IMR-90 (cell line): ENCODE data around the gene C14orf119. TPM values are rescaled to one million over a fixed set of nuclear protein-coding genes. Genes with fewer than 3 reads are reported as not detected.

ENCODE experiments used
- ATAC-seq: fragments of 200-7000 bp; cut with Tn5 transposase; 2 replicates; pipeline ENCODE4 v1.9.1; 2020; ENCODE audit warnings: low read depth, mild to moderate bottlenecking, moderate library complexity
- BruUV-seq: library from RNA; stranded (reverse); fragments of 400-500 nt; replicated peaks from 2 replicates; lab custom pipeline; 2021; lab: Mats Ljungman, UMichigan
- CTCF ChIA-PET: fragments of 300-600 bp; formaldehyde crosslinking; extraction: SDS; loops from one replicate; lab custom pipeline; 2021; ENCODE audit warnings: antibody characterized with exemption; lab: Yijun Ruan, JAX
- POLR2A ChIA-PET: fragments of 300-600 bp; sonication (Branson Sonifier 250); formaldehyde crosslinking; loops from one replicate; lab custom pipeline; 2022; ENCODE audit warnings: antibody characterized with exemption; ENCODE audit not compliant: unreplicated experiment; lab: Charles Lee
- DNase-seq: peaks from one replicate; pipeline ENCODE4 v3.0.0; 2013
- H2AFZ ChIP-seq: replicated peaks from 2 replicates; pipeline ENCODE3; 2013; ENCODE audit warnings: low read length, mild to moderate bottlenecking; ENCODE audit not compliant: poor library complexity
- H2AK5ac ChIP-seq: 2 replicates; pipeline ENCODE4 v1.6.1; 2013; ENCODE audit warnings: low read depth, low read length, inconsistent platforms
- H2AK9ac ChIP-seq: replicated peaks from 2 replicates; pipeline ENCODE3; 2013; ENCODE audit warnings: mild to moderate bottlenecking, low read depth, low read length, moderate library complexity; ENCODE audit not compliant: poor library complexity
- H2BK120ac ChIP-seq: 2 replicates; pipeline ENCODE4 v1.6.1; 2013; ENCODE audit warnings: low read depth, low read length, inconsistent platforms
- H2BK15ac ChIP-seq: 3 replicates; pipeline ENCODE4 v1.6.1; 2013; ENCODE audit warnings: low read depth, low read length, inconsistent platforms
- H2BK20ac ChIP-seq: 2 replicates; pipeline ENCODE4 v1.6.1; 2013; ENCODE audit warnings: low read depth, mild to moderate bottlenecking, inconsistent platforms, low read length, moderate library complexity
- H2BK5ac ChIP-seq: 2 replicates; pipeline ENCODE4 v1.6.1; 2013; ENCODE audit warnings: mild to moderate bottlenecking, low read depth, low read length, inconsistent platforms; ENCODE audit not compliant: poor library complexity, severe bottlenecking
- H3K14ac ChIP-seq: replicated peaks from 2 replicates; pipeline ENCODE4 v1.6.1; 2013; ENCODE audit warnings: low read depth, low read length, inconsistent platforms
- H3K18ac ChIP-seq: 2 replicates; pipeline ENCODE4 v1.6.1; 2013; ENCODE audit warnings: low read depth, low read length, control low read depth
- H3K23ac ChIP-seq: 2 replicates; pipeline ENCODE4 v1.6.1; 2013; ENCODE audit warnings: low read depth, low read length, inconsistent platforms
- H3K27ac ChIP-seq: 2 replicates; pipeline ENCODE4 v1.5.1; 2013; ENCODE audit warnings: mild to moderate bottlenecking, control low read depth, low read length; ENCODE audit not compliant: insufficient read depth
- H3K27me3 ChIP-seq: 2 replicates; pipeline ENCODE4 v1.6.1; 2013; ENCODE audit warnings: low read length; ENCODE audit not compliant: control insufficient read depth, insufficient read depth
- H3K36me3 ChIP-seq: 2 replicates; pipeline ENCODE4 v1.6.1; 2013; ENCODE audit warnings: low read length, mixed read lengths; ENCODE audit not compliant: control insufficient read depth, insufficient read depth
- H3K4ac ChIP-seq: 2 replicates; pipeline ENCODE4 v1.6.1; 2013; ENCODE audit warnings: low read depth, low read length, inconsistent platforms
- H3K4me1 ChIP-seq: 2 replicates; pipeline ENCODE4 v1.6.1; 2013; ENCODE audit warnings: low read length, mixed read lengths; ENCODE audit not compliant: control insufficient read depth, insufficient read depth
- H3K4me2 ChIP-seq: 2 replicates; pipeline ENCODE4 v1.6.1; 2013; ENCODE audit warnings: low read depth, mild to moderate bottlenecking, control low read depth, low read length, moderate library complexity
- H3K4me3 ChIP-seq: 2 replicates; pipeline ENCODE4 v1.5.1; 2013; ENCODE audit warnings: low read depth, mild to moderate bottlenecking, control low read depth, low read length, moderate library complexity; ENCODE audit not compliant: insufficient read depth
- H3K56ac ChIP-seq: 2 replicates; pipeline ENCODE4 v1.6.1; 2013; ENCODE audit warnings: low read length, inconsistent platforms; ENCODE audit not compliant: insufficient read depth; ENCODE audit errors: extremely low read depth
- H3K79me1 ChIP-seq, 2 experiments: 2 replicates each; pipeline ENCODE4 v1.6.1; 2013; ENCODE audit warnings: low read length in 2 of 2, inconsistent platforms in 1 of 2, low read depth in 1 of 2
- H3K9ac ChIP-seq: 2 replicates; pipeline ENCODE4 v1.6.1; 2013; ENCODE audit warnings: low read depth, low read length, control low read depth
- H3K9me1 ChIP-seq: 2 replicates; pipeline ENCODE4 v1.6.1; 2013; ENCODE audit warnings: low read length, inconsistent platforms; ENCODE audit not compliant: insufficient read depth
- H3K9me3 ChIP-seq: 2 replicates; pipeline ENCODE4 v1.6.1; 2013; ENCODE audit warnings: low read length; ENCODE audit not compliant: control insufficient read depth, insufficient read depth
- H4K20me1 ChIP-seq: 2 replicates; pipeline ENCODE4 v1.6.1; 2013; ENCODE audit warnings: low read length, inconsistent platforms; ENCODE audit not compliant: insufficient read depth
- H4K5ac ChIP-seq: 2 replicates; pipeline ENCODE4 v1.6.1; 2013; ENCODE audit warnings: mild to moderate bottlenecking, low read depth, low read length, control low read depth
- H4K8ac ChIP-seq, 2 experiments: 2 replicates each; pipeline ENCODE4 v1.6.1; 2013; ENCODE audit warnings: low read depth in 2 of 2, low read length in 2 of 2, control low read depth in 1 of 2, inconsistent platforms in 1 of 2
- H4K91ac ChIP-seq: 2 replicates; pipeline ENCODE4 v1.6.1; 2013; ENCODE audit warnings: low read depth, low read length, inconsistent platforms; ENCODE audit not compliant: insufficient read depth
- BHLHE40 ChIP-seq: fragments of 150-350 bp; IDR thresholded peaks from 2 replicates; pipeline ENCODE4 v1.6.1; 2016; ENCODE audit warnings: mild to moderate bottlenecking, low read depth, low read length
- CEBPB ChIP-seq: IDR thresholded peaks from 2 replicates; pipeline ENCODE4 v1.6.1; 2012; ENCODE audit warnings: low read depth, low read length, improper control_type of control experiment
- CHD1 ChIP-seq: IDR thresholded peaks from 2 replicates; pipeline ENCODE4 v1.6.1; 2012; ENCODE audit warnings: low read depth, low read length, improper control_type of control experiment
- CTCF ChIP-seq: conservative IDR thresholded peaks from 2 replicates; pipeline ENCODE4 v1.5.1; 2012; ENCODE audit warnings: mild to moderate bottlenecking, low read depth, low read length, improper control_type of control experiment
- ELK1 ChIP-seq: fragments of 150-350 bp; IDR thresholded peaks from 2 replicates; pipeline ENCODE4 v1.6.1; 2016; ENCODE audit warnings: low read depth, mild to moderate bottlenecking, low read length, moderate library complexity, borderline replicate concordance
- FOS ChIP-seq: fragments of 150-350 bp; IDR thresholded peaks from 2 replicates; pipeline ENCODE4 v1.6.1; 2016; ENCODE audit warnings: low read depth, low read length
- MAFK ChIP-seq: IDR thresholded peaks from 2 replicates; pipeline ENCODE4 v1.6.1; 2012; ENCODE audit warnings: low read depth, low read length, improper control_type of control experiment
- MAZ ChIP-seq: IDR thresholded peaks from 2 replicates; pipeline ENCODE4 v1.6.1; 2012; ENCODE audit warnings: low read depth, mild to moderate bottlenecking, low read length, improper control_type of control experiment, moderate library complexity, borderline replicate concordance
- MXI1 ChIP-seq: IDR thresholded peaks from 2 replicates; pipeline ENCODE4 v1.6.1; 2012; ENCODE audit warnings: low read depth, mild to moderate bottlenecking, low read length, moderate library complexity, borderline replicate concordance
- NFE2L2 ChIP-seq: fragments of 150-350 bp; IDR thresholded peaks from 2 replicates; pipeline ENCODE4 v1.6.1; 2016; ENCODE audit warnings: low read depth, mild to moderate bottlenecking, low read length
- POLR2A ChIP-seq: IDR thresholded peaks from 2 replicates; pipeline ENCODE4 v1.6.1; 2012; ENCODE audit warnings: mild to moderate bottlenecking, low read depth, low read length
- RAD21 ChIP-seq: IDR thresholded peaks from 2 replicates; pipeline ENCODE4 v1.6.1; 2012; ENCODE audit warnings: low read length, improper control_type of control experiment
- RCOR1 ChIP-seq: IDR thresholded peaks from 2 replicates; pipeline ENCODE4 v1.6.1; 2012; ENCODE audit warnings: mild to moderate bottlenecking, low read length, improper control_type of control experiment; ENCODE audit not compliant: insufficient replicate concordance
- RFX5 ChIP-seq: IDR thresholded peaks from 2 replicates; pipeline ENCODE4 v1.8.0; 2012; ENCODE audit warnings: low read depth, mild to moderate bottlenecking, low read length, moderate library complexity
- SMC3 ChIP-seq: fragments of 150-350 bp; IDR thresholded peaks from 2 replicates; pipeline ENCODE4 v1.6.1; 2016; ENCODE audit warnings: low read depth, mild to moderate bottlenecking, antibody characterized with exemption, low read length, moderate library complexity
- USF2 ChIP-seq: fragments of 150-350 bp; IDR thresholded peaks from 2 replicates; pipeline ENCODE4 v1.6.1; 2017; ENCODE audit warnings: mild to moderate bottlenecking, antibody characterized with exemption, low read length, low read depth
- WGBS, 2 experiments: methylation state at CpG; one replicate each; pipeline versions ENCODE4 v1.1.5 to v1.1.7; 2013; ENCODE audit warnings: missing lambda C conversion rate in 2 of 2; ENCODE audit not compliant: insufficient read length in 1 of 2; ENCODE audit errors: extremely low coverage in 2 of 2; 5-methylcytosine and 5-hydroxymethylcytosine counted together
- dilution Hi-C: fragments of 300-500 bp; cut with HindIII; formaldehyde crosslinking; loops from one replicate; pipeline ENCODE4 v1.14.3; 2018; ENCODE audit warnings: low sequenced_read_pairs; ENCODE audit not compliant: unreplicated experiment
- in situ Hi-C: fragments of 300-500 bp; cut with MboI; formaldehyde crosslinking; loops from 3 replicates; pipeline ENCODE4 v1.14.3; 2019; ENCODE audit warnings: low sequenced_read_pairs, inconsistent platforms, mixed read lengths
- intact Hi-C: fragments of 100-400 bp; cut with micrococcal nuclease; formaldehyde crosslinking; loops from 2 replicates; pipeline ENCODE4 v1.10.0; 2022
- polyA plus RNA-seq, 3 experiments: library from polyadenylated mRNA; depleted of rRNA; stranded (reverse); fragments of >200 nt; gene quantifications; 2 replicates each; pipeline ENCODE4 v1.2.3, GENCODE V29; 2012; ENCODE audit warnings: low replicate concordance in 1 of 3
- total RNA-seq: library from RNA; depleted of rRNA; stranded (reverse); fragments of >200 nt; gene quantifications from 2 replicates; pipeline ENCODE4 v1.2.3, GENCODE V29; 2012

C14orf119 gene
- total and polyA plus RNA-seq, 2 of the 4 experiments (the other 2 are of a cell fraction): 74.0 to 83.7 TPM

GRCh38 chr14:23137813-23138535, 42.7 kb downstream of the C14orf119 start:
- Histone ChIP-seq H2AK5ac (no peak overlapping the region), H3K4me1 (no peaks in the 10 kb centered on the region), H3K79me1 (no peaks in the 10 kb centered on the region), H3K9ac (no peak overlapping the region), H3K4ac (no peak overlapping the region), H2BK120ac (no peak overlapping the region), H4K91ac (no peak overlapping the region), H3K36me3 (no peaks in the 10 kb centered on the region), H3K56ac (no peak overlapping the region), H3K9me3 (no peaks in the 10 kb centered on the region), H4K8ac (no peak overlapping the region), H3K27ac (no peak overlapping the region), H2AFZ (no peak overlapping the region), H3K18ac (no peak overlapping the region), H2AK9ac (no peak overlapping the region), H3K4me2 (no peak overlapping the region), H3K23ac (no peak overlapping the region), H3K14ac (no peak overlapping the region), H2BK20ac (no peak overlapping the region), H4K5ac (no peak overlapping the region), H3K9me1 (no peaks in the 10 kb centered on the region), H2BK5ac (no peak overlapping the region), H2BK15ac (no peak overlapping the region), H3K4me3 (no peak overlapping the region), H3K27me3 (peaks cover 39% of the 10 kb centered on the region), H4K20me1 (no peaks in the 10 kb centered on the region)
- TF ChIP-seq NFE2L2 (no peak), FOS (no peak), BHLHE40 (no peak), POLR2A (no peak), RAD21 (no peak), CTCF (no peak), RCOR1 (no peak), RFX5 (no peak), ELK1 (no peak), MAZ (no peak), CHD1 (no peak), MAFK (no peak), USF2 (no peak), SMC3 (no peak), MXI1 (no peak), CEBPB (no peak)
- dilution Hi-C loops: no loop called here
- intact Hi-C loops: no loop called here
- DNase-seq (no peak), ATAC-seq (no peak)
- in situ Hi-C loops: no loop called here
- no CpG with 5 or more reads among the region's 6 CpGs for WGBS, 2 experiments
- no TSS peak for BruUV-seq
- ChIA-PET CTCF (interaction anchor here (1.1 kb wide), 2 partner anchors 17 to 61 kb away, joined by 3 read pairs; no protein-coding TSS in a partner anchor), POLR2A (no interaction called here)
